Urinary bladder (tissue), 4 donors: ENCODE measurements around the gene PON3. TPM values are rescaled to one million over a fixed set of nuclear protein-coding genes. Genes with fewer than 3 reads are reported as not detected.
A peak's percentile ranks its signal among the peaks of the same experiment; 100 is the strongest.

Source experiments
- DNase-seq: peaks from one replicate; pipeline ENCODE4 v3.0.0-alpha.2; 2015; ENCODE audit errors: extremely low spot score
- H3K27ac ChIP-seq: one replicate; pipeline ENCODE4 v1.5.1; 2013; ENCODE audit warnings: low read depth, mild to moderate bottlenecking, moderate library complexity
- H3K36me3 ChIP-seq: one replicate; pipeline ENCODE4 v1.6.1; 2013; ENCODE audit warnings: mild to moderate bottlenecking, moderate library complexity; ENCODE audit not compliant: insufficient read depth
- H3K4me1 ChIP-seq: one replicate; pipeline ENCODE4 v1.6.1; 2013; ENCODE audit warnings: mild to moderate bottlenecking, moderate library complexity; ENCODE audit not compliant: insufficient read depth
- H3K4me3 ChIP-seq: one replicate; pipeline ENCODE4 v1.5.1; 2013; ENCODE audit warnings: low read depth, low read length
- WGBS: extraction: QIAGEN DNeasy Blood & Tissue Kit; methylation state at CpG from one replicate; pipeline ENCODE4 v1.1.7; 2013; 5-methylcytosine and 5-hydroxymethylcytosine counted together
- polyA plus RNA-seq: library from polyadenylated mRNA; stranded (reverse); fragments of 200-250 nt; gene quantifications from one replicate; pipeline ENCODE4 v1.2.3, GENCODE V29; 2013
- total RNA-seq: library from RNA; depleted of rRNA; stranded (reverse); fragments of >200 nt; gene quantifications from one replicate; pipeline ENCODE4 v1.2.3, GENCODE V29; 2014
- donor health status: healthy with polysubstance abuse.
- donor health status: healthy.

Gene PON3
- total and polyA plus RNA-seq, 2 donors = 3.7 TPM

DNA sequence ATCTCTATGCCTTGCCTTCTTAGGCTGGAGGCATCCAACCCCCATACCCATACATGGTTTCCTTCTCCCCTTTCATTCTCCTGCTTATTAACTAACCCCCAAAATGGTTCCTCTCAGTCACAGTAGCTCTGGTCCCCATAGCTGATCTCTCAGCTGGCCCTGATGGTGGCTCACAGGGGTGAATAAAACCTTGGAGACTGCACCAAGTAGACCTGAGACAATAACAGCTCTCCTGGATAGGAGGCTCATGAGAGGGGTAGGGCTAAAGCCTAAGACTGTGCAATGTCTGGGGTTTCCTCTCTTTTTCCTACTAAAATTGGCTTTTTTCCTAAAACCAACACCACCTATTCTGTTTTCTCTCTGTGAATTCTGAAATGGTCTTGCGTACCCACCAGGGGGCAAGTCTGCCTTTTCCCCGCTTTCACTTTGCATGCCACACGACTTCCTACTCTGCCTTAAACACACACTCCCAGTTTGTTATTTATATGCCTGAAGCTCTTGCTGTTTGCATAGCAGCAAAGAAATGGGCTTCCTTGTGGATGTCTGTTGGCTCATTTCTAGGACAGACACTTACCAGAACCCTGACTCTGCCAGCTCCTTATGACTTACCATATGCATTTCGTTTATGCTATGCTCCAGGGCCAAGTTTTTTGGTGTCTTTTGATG is 53.4 kb downstream of the PON3 start:
- Histone ChIP-seq H3K27ac (no peak overlapping the region), H3K36me3 (no peaks in the 10 kb centered on the region), H3K4me1 (no peaks in the 10 kb centered on the region), H3K4me3 (no peak overlapping the region)
- DNase-seq = no peak
- 67% methylated on average over 4 of the region's 4 CpGs for WGBS

DNA sequence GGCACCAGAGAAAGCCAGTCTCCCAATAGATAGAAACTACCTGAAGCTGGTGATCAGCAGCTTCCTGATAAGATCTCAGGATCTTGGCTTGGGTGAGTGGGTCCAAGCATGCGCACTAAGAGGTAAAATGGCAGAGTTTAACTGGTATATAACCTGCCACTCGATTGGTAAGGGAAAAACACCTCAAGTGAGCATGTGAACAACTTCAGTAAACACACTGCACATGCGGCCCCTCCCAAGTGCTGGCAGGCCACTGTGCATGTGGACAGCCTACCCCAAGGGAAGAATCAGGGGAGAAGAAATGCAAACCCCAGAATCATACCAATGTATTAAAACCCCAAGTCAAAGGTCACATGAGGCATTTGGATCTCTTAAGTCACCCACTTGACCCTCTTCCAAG is 54.1 kb downstream of the PON3 start:
- H3K4me3 ChIP-seq = no peak overlapping the region
- H3K27ac ChIP-seq = no peak overlapping the region
- DNase-seq = no peak
- H3K4me1 ChIP-seq = no peaks in the 10 kb centered on the region
- H3K36me3 ChIP-seq = no peaks in the 10 kb centered on the region
- 88% methylated on average over 3 of the region's 3 CpGs for WGBS

DNA sequence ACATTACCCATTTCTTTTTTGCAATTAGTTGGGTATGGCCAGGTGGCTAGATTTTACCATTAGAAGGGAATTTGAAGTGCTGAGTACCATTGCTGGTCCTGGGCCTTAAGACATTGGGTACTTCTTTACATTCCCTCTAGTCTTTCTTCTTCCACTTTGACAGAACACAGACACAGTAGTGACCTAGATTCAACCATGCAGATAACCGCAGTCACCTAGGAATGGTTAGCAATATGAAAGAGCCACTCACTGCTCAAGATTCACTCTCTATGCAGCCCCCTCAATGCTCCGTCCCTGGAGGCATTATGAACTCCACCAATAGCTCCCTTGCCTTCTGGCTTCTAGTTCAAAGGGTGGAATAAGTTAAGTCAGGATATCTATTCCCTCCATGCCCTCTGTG is 55.7 kb downstream of the PON3 start:
- Histone ChIP-seq H3K36me3 (no peaks in the 10 kb centered on the region), H3K4me3 (no peak overlapping the region), H3K4me1 (no peaks in the 10 kb centered on the region), H3K27ac (no peak overlapping the region)
- 85% methylated on average over 2 of the region's 2 CpGs for WGBS
- DNase-seq = no peak

DNA sequence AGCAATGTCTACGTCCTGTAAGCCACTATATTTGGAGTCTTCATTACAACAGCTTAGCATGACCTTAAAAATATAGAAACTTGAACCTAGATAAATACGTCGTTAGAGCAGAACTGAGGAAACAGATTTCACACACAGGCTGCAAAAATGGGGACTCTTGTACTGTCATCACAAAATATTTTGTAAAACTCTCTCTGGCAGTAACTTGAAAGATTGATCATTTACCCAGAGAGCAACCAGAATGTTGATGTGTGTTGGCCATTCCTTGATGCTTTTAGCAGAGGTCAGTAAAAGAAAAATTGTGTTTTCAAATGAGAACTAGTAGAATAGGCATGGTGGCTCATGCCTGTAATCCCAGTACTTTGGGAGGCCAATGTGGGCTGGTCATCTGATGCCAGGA is 57.3 kb downstream of the PON3 start:
- DNase-seq = no peak
- Histone ChIP-seq H3K4me1 (no peaks in the 10 kb centered on the region), H3K27ac (no peak overlapping the region), H3K4me3 (no peak overlapping the region), H3K36me3 (no peaks in the 10 kb centered on the region)
- 91% methylated on average over 3 of the region's 3 CpGs for WGBS

DNA sequence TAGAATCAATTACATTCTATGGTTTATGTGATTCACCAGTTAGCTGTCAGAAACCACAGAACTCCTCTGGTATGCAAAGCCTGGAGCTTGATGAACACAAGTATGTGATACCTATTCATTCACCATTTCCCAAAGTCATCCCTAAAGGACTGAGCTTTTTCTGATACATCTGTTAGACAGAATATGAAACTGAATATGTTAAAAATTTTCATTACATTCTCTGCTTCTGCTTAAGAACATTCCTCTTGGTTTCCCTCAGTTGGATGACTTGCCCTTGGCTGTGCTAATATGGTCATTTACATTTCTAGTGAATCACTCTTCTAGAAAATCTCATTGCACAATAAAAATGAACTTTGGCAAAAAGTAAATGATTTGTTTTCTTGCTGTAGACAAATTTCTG is 61.1 kb downstream of the PON3 start:
- peaks cover 1% of the 10 kb centered on the region for H3K4me1 ChIP-seq
- H3K36me3 ChIP-seq = no peaks in the 10 kb centered on the region
- DNase-seq = no peak
- H3K27ac ChIP-seq = no peak overlapping the region
- H3K4me3 ChIP-seq = no peak overlapping the region

DNA sequence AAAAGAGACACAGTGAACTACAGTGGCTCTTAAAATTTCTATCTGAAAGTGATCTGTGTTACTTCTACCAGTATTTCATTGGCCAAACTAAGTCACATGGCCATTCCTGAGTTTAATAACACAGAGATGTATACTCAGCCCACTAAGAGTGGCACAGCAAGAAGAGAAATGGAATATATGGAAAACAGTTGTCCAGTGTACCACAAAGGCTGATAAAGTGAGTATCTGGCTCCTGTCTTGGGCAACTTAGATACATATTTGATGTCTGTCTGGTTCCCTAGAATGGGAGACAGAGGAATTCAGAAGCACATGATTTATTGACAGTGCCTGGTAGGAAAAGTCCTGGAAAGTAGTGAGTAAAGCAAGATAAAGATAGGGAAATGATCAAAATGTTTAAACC is 61.7 kb downstream of the PON3 start:
- Histone ChIP-seq H3K36me3 (no peaks in the 10 kb centered on the region), H3K27ac (no peak overlapping the region), H3K4me3 (no peak overlapping the region), H3K4me1 (peaks cover 1% of the 10 kb centered on the region)
- DNase-seq = no peak

DNA sequence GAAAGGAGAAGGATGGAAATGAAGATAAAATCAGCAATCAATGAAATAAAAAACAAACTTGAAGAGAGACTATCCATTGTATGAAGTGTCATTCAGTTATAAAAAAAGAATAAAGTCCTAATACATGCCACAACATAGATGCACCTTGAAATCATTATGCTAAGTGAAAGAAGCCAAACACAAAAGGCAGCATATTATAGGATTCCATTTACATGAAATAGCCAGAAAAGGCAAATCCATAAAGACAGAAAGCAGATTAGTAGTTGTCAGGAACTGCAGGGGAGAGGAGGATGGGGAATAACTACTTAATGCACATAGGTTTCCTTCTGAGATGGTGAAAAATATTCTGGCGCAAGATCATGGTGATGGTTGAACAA is 65.2 kb downstream of the PON3 start:
- peak overlapping the region; percentile 33 for H3K4me3 ChIP-seq

DNA sequence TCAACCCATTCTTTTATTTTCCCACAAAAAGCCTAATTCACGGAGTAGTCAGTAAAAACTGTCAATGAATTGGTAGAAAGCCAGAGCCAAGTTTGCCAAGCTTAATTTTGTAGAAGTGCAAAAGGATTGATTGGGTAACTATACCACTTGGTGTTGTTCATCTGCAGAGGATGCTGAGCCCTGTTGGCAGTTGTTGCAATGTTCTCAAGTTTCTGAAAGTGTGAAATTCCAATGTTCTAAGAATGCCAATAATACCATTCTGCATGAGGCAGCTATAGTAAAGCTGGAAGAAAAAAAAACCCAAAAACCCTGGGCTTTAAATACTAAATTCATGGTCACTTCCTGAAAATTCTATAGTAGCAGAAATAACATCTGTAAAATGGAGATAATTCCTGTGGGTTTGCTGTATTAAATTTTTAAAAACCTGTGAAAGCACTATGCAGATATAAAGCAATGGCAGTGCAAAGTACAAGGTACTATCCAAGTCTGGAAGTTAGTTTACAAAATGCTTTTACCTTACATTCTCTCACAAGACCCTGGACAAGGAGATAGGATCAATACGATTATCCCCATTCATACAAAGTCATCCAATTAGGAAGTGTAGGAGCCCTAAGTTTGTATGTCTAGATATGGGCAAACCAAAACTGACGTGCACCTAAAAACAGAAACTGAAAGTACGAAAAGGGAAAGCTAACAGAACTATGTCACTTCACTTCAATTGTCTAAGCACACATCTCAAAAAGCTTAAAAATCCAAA is 65.8 kb downstream of the PON3 start:
- 47% methylated on average over 4 of the region's 4 CpGs for WGBS
- no peaks in the 10 kb centered on the region for H3K36me3 ChIP-seq
- peaks cover 1% of the 10 kb centered on the region for H3K4me1 ChIP-seq
- peak overlapping the region; percentile 33 for H3K4me3 ChIP-seq
- no peak overlapping the region for H3K27ac ChIP-seq
- no peak for DNase-seq

More for the DNA sequence above, 65.2 kb downstream of the PON3 start:
- no peak for DNase-seq
- Histone ChIP-seq H3K4me1 (peaks cover 1% of the 10 kb centered on the region), H3K27ac (no peak overlapping the region), H3K36me3 (no peaks in the 10 kb centered on the region)
- 96% methylated on average over 1 of the region's 1 CpG for WGBS

DNA sequence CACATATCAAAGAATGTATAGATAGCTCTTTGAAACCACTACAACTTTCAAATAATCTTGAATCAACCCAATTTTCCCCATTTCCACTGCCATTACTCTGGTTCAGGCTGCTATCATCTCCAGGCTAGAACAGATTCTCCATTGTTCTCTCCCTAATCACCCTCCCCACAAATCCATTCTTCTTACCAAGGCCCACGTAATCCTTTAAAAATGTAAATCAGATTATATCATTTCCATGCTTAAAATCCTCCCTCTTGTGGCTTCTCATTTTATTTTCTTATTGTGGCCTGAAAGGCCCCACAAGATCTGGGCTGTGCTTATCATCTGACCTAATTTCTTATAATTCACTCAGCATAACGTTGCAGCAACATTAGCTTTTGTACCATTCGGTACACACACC is 68.8 kb downstream of the PON3 start:
- peaks cover 1% of the 10 kb centered on the region for H3K4me1 ChIP-seq
- DNase-seq = no peak
- H3K4me3 ChIP-seq = no peak overlapping the region
- H3K27ac ChIP-seq = no peak overlapping the region
- H3K36me3 ChIP-seq = no peaks in the 10 kb centered on the region
- 72% methylated on average over 3 of the region's 3 CpGs for WGBS

DNA sequence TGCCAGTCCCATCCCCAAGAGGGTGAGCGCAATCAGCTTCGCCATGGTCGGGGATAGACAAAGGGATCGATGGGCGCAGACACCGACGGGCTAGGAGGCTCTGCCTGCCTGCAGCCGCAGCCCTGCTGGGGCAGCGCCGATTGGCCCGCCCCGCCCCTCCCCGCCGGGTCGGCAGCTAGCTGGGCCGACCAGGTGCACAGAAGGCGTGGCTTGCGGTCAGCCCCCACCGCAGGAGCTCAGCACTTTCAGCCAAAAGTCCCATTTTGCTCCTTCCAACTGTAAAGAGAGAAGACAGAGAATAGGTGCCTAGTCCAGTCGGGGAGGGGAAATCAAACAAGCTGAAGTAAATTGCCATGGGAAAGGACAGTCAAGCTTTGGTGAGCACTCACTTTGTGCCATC is 71.7 kb downstream of the PON3 start, which contains the start of gene PON1:
TSS of gene PON1 (minus strand) at position 102 of the 400 bp plus-strand sequence. CDS start at position 45, 57 bp downstream.
- no peak for DNase-seq
- WGBS = 12% methylated on average over 20 of the region's 20 CpGs
- Histone ChIP-seq H3K4me1 (no peaks in the 10 kb centered on the region), H3K27ac (no peak within 1 kb of the TSS), H3K4me3 (no peak within 1 kb of the TSS), H3K36me3 (no peaks in the 10 kb centered on the region)

DNA sequence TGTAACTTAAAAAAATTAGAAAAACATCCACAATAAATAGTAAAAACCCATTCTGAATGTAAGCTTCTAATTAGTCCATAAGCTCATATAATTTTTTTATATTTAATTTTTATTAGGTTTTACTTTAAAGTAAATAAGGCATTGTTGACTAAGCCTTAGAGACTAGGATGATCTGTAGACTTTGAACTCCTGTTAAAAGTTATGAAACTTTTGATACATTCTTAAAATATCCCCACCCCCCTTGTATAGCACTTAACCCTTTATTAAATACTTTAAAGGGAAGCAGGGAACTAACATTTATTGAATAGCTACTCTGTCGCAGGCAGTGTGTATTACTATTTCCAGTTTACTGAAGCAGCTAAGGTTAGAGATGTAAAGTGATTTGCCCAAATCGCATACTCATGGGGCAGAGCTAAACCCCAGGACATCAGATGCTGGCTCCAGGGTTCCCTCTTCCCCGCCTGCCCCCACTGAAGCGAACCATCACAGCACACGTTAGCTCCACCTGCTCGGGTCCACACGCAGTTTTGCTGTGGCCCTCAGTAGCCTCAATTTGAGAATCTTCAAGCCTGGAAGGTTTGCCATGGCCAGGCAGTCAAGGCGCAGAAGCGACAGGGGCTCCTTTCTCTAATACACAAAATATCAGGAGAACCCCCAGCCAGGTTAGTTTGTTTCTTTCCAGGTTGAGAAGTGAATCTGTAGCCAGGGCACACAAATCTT is 72.6 kb downstream of the PON3 start:
- no peak overlapping the region for H3K4me3 ChIP-seq
- DNase-seq = no peak
- H3K36me3 ChIP-seq = no peaks in the 10 kb centered on the region
- H3K4me1 ChIP-seq = no peaks in the 10 kb centered on the region
- H3K27ac ChIP-seq = no peak overlapping the region
- 79% methylated on average over 9 of the region's 9 CpGs for WGBS

DNA sequence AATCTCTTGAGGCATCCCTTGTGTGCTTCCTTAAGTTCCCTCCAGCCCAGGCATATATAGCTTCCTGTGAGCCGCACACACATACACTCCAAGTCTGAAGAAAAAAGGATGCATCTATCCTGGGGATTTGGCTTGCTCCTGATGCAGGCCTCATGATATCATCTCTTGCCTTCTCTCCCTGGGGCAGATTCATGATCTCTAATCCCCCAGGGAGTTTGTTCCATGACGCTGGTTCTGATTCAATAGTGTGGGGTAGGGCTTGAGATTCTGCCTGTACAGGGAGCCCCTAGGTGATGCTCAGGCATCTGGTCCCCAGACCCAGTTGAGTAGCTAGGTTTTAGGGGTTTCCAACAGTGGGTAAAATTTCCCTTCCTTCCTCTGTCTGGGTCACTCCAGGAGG is 73.3 kb downstream of the PON3 start:
- 56% methylated on average over 2 of the region's 2 CpGs for WGBS
- no peaks in the 10 kb centered on the region for H3K36me3 ChIP-seq
- H3K4me1 ChIP-seq = no peaks in the 10 kb centered on the region
- no peak for DNase-seq
- no peak overlapping the region for H3K27ac ChIP-seq
- H3K4me3 ChIP-seq = no peak overlapping the region

DNA sequence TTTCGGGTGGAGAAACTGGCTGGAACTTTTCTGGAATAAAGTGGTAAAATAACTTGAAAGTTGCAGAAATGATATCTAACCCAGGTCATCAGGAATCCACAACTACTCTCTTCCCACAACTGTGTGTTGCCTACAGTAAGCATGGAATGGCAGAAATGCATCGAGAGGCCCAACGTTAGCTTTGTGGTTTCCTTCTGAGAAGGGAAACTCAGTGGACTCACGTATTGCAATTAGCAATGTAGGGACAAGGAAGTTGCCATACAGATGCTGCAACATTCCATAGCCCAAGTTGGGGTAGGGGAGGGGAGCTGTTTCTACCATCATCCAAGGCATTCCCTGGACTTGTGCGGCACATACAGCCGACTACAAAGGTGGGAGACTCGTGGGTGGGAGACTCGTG is 73.8 kb downstream of the PON3 start:
- no peaks in the 10 kb centered on the region for H3K4me1 ChIP-seq
- WGBS = 87% methylated on average over 8 of the region's 8 CpGs
- no peak overlapping the region for H3K4me3 ChIP-seq
- DNase-seq = no peak
- no peaks in the 10 kb centered on the region for H3K36me3 ChIP-seq
- H3K27ac ChIP-seq = no peak overlapping the region

DNA sequence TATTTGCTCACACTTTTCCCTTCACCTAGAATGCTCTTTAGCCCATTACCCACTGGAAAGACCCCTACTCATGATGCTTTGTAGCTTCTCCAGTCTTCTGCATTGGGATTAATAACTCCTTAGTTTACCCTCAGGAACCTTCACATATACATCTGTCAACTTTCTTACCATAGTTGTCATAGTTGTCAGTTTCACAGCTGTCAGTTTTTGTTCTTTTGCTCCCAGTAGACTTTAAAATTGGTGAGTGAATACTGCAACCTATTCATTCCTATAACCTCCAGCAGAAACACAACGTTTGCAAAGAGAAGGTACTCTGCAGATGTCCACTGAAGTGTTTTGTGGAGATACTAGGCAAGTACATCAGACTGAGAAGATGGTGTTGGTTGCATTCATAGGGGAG is 74.5 kb downstream of the PON3 start:
- H3K4me1 ChIP-seq = no peaks in the 10 kb centered on the region
- no peaks in the 10 kb centered on the region for H3K36me3 ChIP-seq
- WGBS = 76% methylated on average over 1 of the region's 1 CpG

More for the DNA sequence above, 74.5 kb downstream of the PON3 start:
- H3K27ac ChIP-seq = no peak overlapping the region
- H3K4me3 ChIP-seq = no peak overlapping the region
- no peak for DNase-seq
